IMR-90 (cell line): ENCODE measurements around the gene ATP10A. TPM values are rescaled to one million over a fixed set of nuclear protein-coding genes. Genes with fewer than 3 reads are reported as not detected.
A peak's percentile ranks its signal among the peaks of the same experiment; 100 is the strongest.

Source experiments
- ATAC-seq: fragments of 200-7000 bp; cut with Tn5 transposase; 2 replicates; pipeline ENCODE4 v1.9.1; 2020; ENCODE audit warnings: low read depth, mild to moderate bottlenecking, moderate library complexity
- BruUV-seq: library from RNA; stranded (reverse); fragments of 400-500 nt; replicated peaks from 2 replicates; lab custom pipeline; 2021; lab: Mats Ljungman, UMichigan
- CTCF ChIA-PET: fragments of 300-600 bp; formaldehyde crosslinking; extraction: SDS; loops from one replicate; lab custom pipeline; 2021; ENCODE audit warnings: antibody characterized with exemption; lab: Yijun Ruan, JAX
- POLR2A ChIA-PET: fragments of 300-600 bp; sonication (Branson Sonifier 250); formaldehyde crosslinking; loops from one replicate; lab custom pipeline; 2022; ENCODE audit warnings: antibody characterized with exemption; ENCODE audit not compliant: unreplicated experiment; lab: Charles Lee
- DNase-seq: peaks from one replicate; pipeline ENCODE4 v3.0.0; 2013
- H2AFZ ChIP-seq: replicated peaks from 2 replicates; pipeline ENCODE3; 2013; ENCODE audit warnings: low read length, mild to moderate bottlenecking; ENCODE audit not compliant: poor library complexity
- H2AK5ac ChIP-seq: 2 replicates; pipeline ENCODE4 v1.6.1; 2013; ENCODE audit warnings: low read depth, low read length, inconsistent platforms
- H2AK9ac ChIP-seq: replicated peaks from 2 replicates; pipeline ENCODE3; 2013; ENCODE audit warnings: mild to moderate bottlenecking, low read depth, low read length, moderate library complexity; ENCODE audit not compliant: poor library complexity
- H2BK120ac ChIP-seq: 2 replicates; pipeline ENCODE4 v1.6.1; 2013; ENCODE audit warnings: low read depth, low read length, inconsistent platforms
- H2BK15ac ChIP-seq: 3 replicates; pipeline ENCODE4 v1.6.1; 2013; ENCODE audit warnings: low read depth, low read length, inconsistent platforms
- H2BK20ac ChIP-seq: 2 replicates; pipeline ENCODE4 v1.6.1; 2013; ENCODE audit warnings: low read depth, mild to moderate bottlenecking, inconsistent platforms, low read length, moderate library complexity
- H2BK5ac ChIP-seq: 2 replicates; pipeline ENCODE4 v1.6.1; 2013; ENCODE audit warnings: mild to moderate bottlenecking, low read depth, low read length, inconsistent platforms; ENCODE audit not compliant: poor library complexity, severe bottlenecking
- H3K14ac ChIP-seq: replicated peaks from 2 replicates; pipeline ENCODE4 v1.6.1; 2013; ENCODE audit warnings: low read depth, low read length, inconsistent platforms
- H3K18ac ChIP-seq: 2 replicates; pipeline ENCODE4 v1.6.1; 2013; ENCODE audit warnings: low read depth, low read length, control low read depth
- H3K23ac ChIP-seq: 2 replicates; pipeline ENCODE4 v1.6.1; 2013; ENCODE audit warnings: low read depth, low read length, inconsistent platforms
- H3K27ac ChIP-seq: 2 replicates; pipeline ENCODE4 v1.5.1; 2013; ENCODE audit warnings: mild to moderate bottlenecking, control low read depth, low read length; ENCODE audit not compliant: insufficient read depth
- H3K27me3 ChIP-seq: 2 replicates; pipeline ENCODE4 v1.6.1; 2013; ENCODE audit warnings: low read length; ENCODE audit not compliant: control insufficient read depth, insufficient read depth
- H3K36me3 ChIP-seq: 2 replicates; pipeline ENCODE4 v1.6.1; 2013; ENCODE audit warnings: low read length, mixed read lengths; ENCODE audit not compliant: control insufficient read depth, insufficient read depth
- H3K4ac ChIP-seq: 2 replicates; pipeline ENCODE4 v1.6.1; 2013; ENCODE audit warnings: low read depth, low read length, inconsistent platforms
- H3K4me1 ChIP-seq: 2 replicates; pipeline ENCODE4 v1.6.1; 2013; ENCODE audit warnings: low read length, mixed read lengths; ENCODE audit not compliant: control insufficient read depth, insufficient read depth
- H3K4me2 ChIP-seq: 2 replicates; pipeline ENCODE4 v1.6.1; 2013; ENCODE audit warnings: low read depth, mild to moderate bottlenecking, control low read depth, low read length, moderate library complexity
- H3K4me3 ChIP-seq: 2 replicates; pipeline ENCODE4 v1.5.1; 2013; ENCODE audit warnings: low read depth, mild to moderate bottlenecking, control low read depth, low read length, moderate library complexity; ENCODE audit not compliant: insufficient read depth
- H3K56ac ChIP-seq: 2 replicates; pipeline ENCODE4 v1.6.1; 2013; ENCODE audit warnings: low read length, inconsistent platforms; ENCODE audit not compliant: insufficient read depth; ENCODE audit errors: extremely low read depth
- H3K79me1 ChIP-seq, 2 experiments: 2 replicates each; pipeline ENCODE4 v1.6.1; 2013; ENCODE audit warnings: low read length in 2 of 2, inconsistent platforms in 1 of 2, low read depth in 1 of 2
- H3K9ac ChIP-seq: 2 replicates; pipeline ENCODE4 v1.6.1; 2013; ENCODE audit warnings: low read depth, low read length, control low read depth
- H3K9me1 ChIP-seq: 2 replicates; pipeline ENCODE4 v1.6.1; 2013; ENCODE audit warnings: low read length, inconsistent platforms; ENCODE audit not compliant: insufficient read depth
- H3K9me3 ChIP-seq: 2 replicates; pipeline ENCODE4 v1.6.1; 2013; ENCODE audit warnings: low read length; ENCODE audit not compliant: control insufficient read depth, insufficient read depth
- H4K20me1 ChIP-seq: 2 replicates; pipeline ENCODE4 v1.6.1; 2013; ENCODE audit warnings: low read length, inconsistent platforms; ENCODE audit not compliant: insufficient read depth
- H4K5ac ChIP-seq: 2 replicates; pipeline ENCODE4 v1.6.1; 2013; ENCODE audit warnings: mild to moderate bottlenecking, low read depth, low read length, control low read depth
- H4K8ac ChIP-seq, 2 experiments: 2 replicates each; pipeline ENCODE4 v1.6.1; 2013; ENCODE audit warnings: low read depth in 2 of 2, low read length in 2 of 2, control low read depth in 1 of 2, inconsistent platforms in 1 of 2
- H4K91ac ChIP-seq: 2 replicates; pipeline ENCODE4 v1.6.1; 2013; ENCODE audit warnings: low read depth, low read length, inconsistent platforms; ENCODE audit not compliant: insufficient read depth
- BHLHE40 ChIP-seq: fragments of 150-350 bp; IDR thresholded peaks from 2 replicates; pipeline ENCODE4 v1.6.1; 2016; ENCODE audit warnings: mild to moderate bottlenecking, low read depth, low read length
- CEBPB ChIP-seq: IDR thresholded peaks from 2 replicates; pipeline ENCODE4 v1.6.1; 2012; ENCODE audit warnings: low read depth, low read length, improper control_type of control experiment
- CHD1 ChIP-seq: IDR thresholded peaks from 2 replicates; pipeline ENCODE4 v1.6.1; 2012; ENCODE audit warnings: low read depth, low read length, improper control_type of control experiment
- CTCF ChIP-seq: conservative IDR thresholded peaks from 2 replicates; pipeline ENCODE4 v1.5.1; 2012; ENCODE audit warnings: mild to moderate bottlenecking, low read depth, low read length, improper control_type of control experiment
- MAZ ChIP-seq: IDR thresholded peaks from 2 replicates; pipeline ENCODE4 v1.6.1; 2012; ENCODE audit warnings: low read depth, mild to moderate bottlenecking, low read length, improper control_type of control experiment, moderate library complexity, borderline replicate concordance
- RAD21 ChIP-seq: IDR thresholded peaks from 2 replicates; pipeline ENCODE4 v1.6.1; 2012; ENCODE audit warnings: low read length, improper control_type of control experiment
- RFX5 ChIP-seq: IDR thresholded peaks from 2 replicates; pipeline ENCODE4 v1.8.0; 2012; ENCODE audit warnings: low read depth, mild to moderate bottlenecking, low read length, moderate library complexity
- SMC3 ChIP-seq: fragments of 150-350 bp; IDR thresholded peaks from 2 replicates; pipeline ENCODE4 v1.6.1; 2016; ENCODE audit warnings: low read depth, mild to moderate bottlenecking, antibody characterized with exemption, low read length, moderate library complexity
- WGBS, 2 experiments: methylation state at CpG; one replicate each; pipeline versions ENCODE4 v1.1.5 to v1.1.7; 2013; ENCODE audit warnings: missing lambda C conversion rate in 2 of 2; ENCODE audit not compliant: insufficient read length in 1 of 2; ENCODE audit errors: extremely low coverage in 2 of 2; 5-methylcytosine and 5-hydroxymethylcytosine counted together
- dilution Hi-C: fragments of 300-500 bp; cut with HindIII; formaldehyde crosslinking; loops from one replicate; pipeline ENCODE4 v1.14.3; 2018; ENCODE audit warnings: low sequenced_read_pairs; ENCODE audit not compliant: unreplicated experiment
- in situ Hi-C: fragments of 300-500 bp; cut with MboI; formaldehyde crosslinking; loops from 3 replicates; pipeline ENCODE4 v1.14.3; 2019; ENCODE audit warnings: low sequenced_read_pairs, inconsistent platforms, mixed read lengths
- intact Hi-C: fragments of 100-400 bp; cut with micrococcal nuclease; formaldehyde crosslinking; loops from 2 replicates; pipeline ENCODE4 v1.10.0; 2022
- polyA plus RNA-seq, 3 experiments: library from polyadenylated mRNA; depleted of rRNA; stranded (reverse); fragments of >200 nt; gene quantifications; 2 replicates each; pipeline ENCODE4 v1.2.3, GENCODE V29; 2012; ENCODE audit warnings: low replicate concordance in 1 of 3
- total RNA-seq: library from RNA; depleted of rRNA; stranded (reverse); fragments of >200 nt; gene quantifications from 2 replicates; pipeline ENCODE4 v1.2.3, GENCODE V29; 2012
- TF ChIP-seq, protein P1 (sequence below): fragments of 150-350 bp; IDR thresholded peaks from 2 replicates; pipeline ENCODE4 v1.6.1; 2016; ENCODE audit warnings: low read depth, mild to moderate bottlenecking, low read length, moderate library complexity, borderline replicate concordance

ATP10A gene
- total and polyA plus RNA-seq, 2 of the 4 experiments (the other 2 are of a cell fraction): 13.8 to 16.0 TPM

- no peak for TF ChIP-seq RAD21
- TF ChIP-seq BHLHE40: peak; percentile 60; the same call in 1 of the 2 replicates
- TF ChIP-seq CEBPB: no peak
These were observed 20.5 kb upstream of the ATP10A start (continued) for GRCh38 chr15:25883463-25884259.

GRCh38 chr15:25882466-25882865 is 19.3 kb upstream of the ATP10A start:
- Histone ChIP-seq H3K79me1 (no peaks in the 10 kb centered on the region), H2BK120ac (peak overlapping the region; percentile 88), H3K14ac (peak overlapping the region; percentile 81), H2BK5ac (peak overlapping the region; percentile 87), H2BK15ac (peak overlapping the region; percentile 95; the same call in 2 of the 3 replicates), H3K4me1 (peaks cover 23% of the 10 kb centered on the region), H3K27ac (no peak overlapping the region), H3K36me3 (no peaks in the 10 kb centered on the region), H4K20me1 (no peaks in the 10 kb centered on the region), H3K4me3 (no peak overlapping the region), H2BK20ac (peak overlapping the region; percentile 92), H3K9me3 (no peaks in the 10 kb centered on the region), H3K9ac (no peak overlapping the region), H2AFZ (peak overlapping the region; percentile 16), H4K5ac (peak overlapping the region; percentile 49; the same call in 1 of the 2 replicates), H2AK9ac (no peak overlapping the region), H2AK5ac (peak overlapping the region; percentile 89), H3K18ac (peak overlapping the region; percentile 91; the same call in 1 of the 2 replicates), H3K4ac (peak overlapping the region; percentile 73), H3K23ac (peak overlapping the region; percentile 41), H4K8ac (peak overlapping the region; percentile 57 to 82; a peak in 3 of 4 replicates), H4K91ac (peak overlapping the region; percentile 91), H3K9me1 (peaks cover 16% of the 10 kb centered on the region), H3K4me2 (no peak overlapping the region), H3K27me3 (no peaks in the 10 kb centered on the region), H3K56ac (no peak overlapping the region)
- TF ChIP-seq MAZ (no peak), CHD1 (no peak), CTCF (no peak), SMC3 (no peak), RFX5 (no peak)
- TF ChIP-seq, protein P1, sequence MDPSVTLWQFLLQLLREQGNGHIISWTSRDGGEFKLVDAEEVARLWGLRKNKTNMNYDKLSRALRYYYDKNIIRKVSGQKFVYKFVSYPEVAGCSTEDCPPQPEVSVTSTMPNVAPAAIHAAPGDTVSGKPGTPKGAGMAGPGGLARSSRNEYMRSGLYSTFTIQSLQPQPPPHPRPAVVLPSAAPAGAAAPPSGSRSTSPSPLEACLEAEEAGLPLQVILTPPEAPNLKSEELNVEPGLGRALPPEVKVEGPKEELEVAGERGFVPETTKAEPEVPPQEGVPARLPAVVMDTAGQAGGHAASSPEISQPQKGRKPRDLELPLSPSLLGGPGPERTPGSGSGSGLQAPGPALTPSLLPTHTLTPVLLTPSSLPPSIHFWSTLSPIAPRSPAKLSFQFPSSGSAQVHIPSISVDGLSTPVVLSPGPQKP: no peak
- dilution Hi-C loops (no loop called here), in situ Hi-C loops (no loop called here), intact Hi-C loops (loop anchor here (5.0 kb wide), 1 partner anchor 90 kb away; no protein-coding TSS in a partner anchor)
- DNase-seq: peak; percentile 39
- POLR2A ChIA-PET: no interaction called here
- CTCF ChIA-PET: no interaction called here
- no peak for ATAC-seq
- BruUV-seq: no TSS peak
- WGBS, 2 experiments: no CpG with 5 or more reads among the region's 2 CpGs
